ENCODE measurements around the gene STK40.

DNA sequence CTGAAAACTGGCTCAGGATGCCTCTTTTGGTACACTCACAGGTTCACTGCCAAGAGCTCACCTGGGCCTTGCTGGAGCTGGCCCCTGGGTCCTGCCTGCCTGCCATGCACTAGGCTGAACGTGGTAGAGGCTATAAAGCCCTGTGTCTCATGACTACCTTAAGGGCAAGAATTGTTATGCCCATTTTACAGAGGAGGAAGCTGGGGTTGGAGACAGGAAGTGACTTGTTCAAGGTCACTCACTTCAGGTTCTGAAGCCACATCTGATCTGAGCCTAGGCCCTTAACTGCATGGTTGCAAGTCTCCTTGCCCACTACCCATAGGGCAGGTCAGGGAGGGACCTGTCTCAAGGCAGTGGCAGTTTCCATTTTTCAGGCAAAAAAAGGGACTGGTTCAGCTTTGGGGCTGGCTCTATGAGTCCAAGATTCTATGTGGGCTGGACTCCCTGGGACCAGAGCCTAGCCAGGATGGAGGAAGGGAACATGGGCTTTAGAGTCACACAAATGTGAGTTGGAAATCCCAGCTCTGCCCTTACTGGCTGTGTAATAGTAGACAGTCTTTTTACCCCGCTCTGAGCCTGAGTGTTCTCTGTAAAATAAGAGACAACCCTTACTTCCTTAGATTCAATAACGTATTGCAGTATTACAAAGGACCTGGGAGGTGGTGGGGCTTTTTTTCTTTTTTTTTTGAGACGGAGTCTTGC, 7.8 kb downstream of the STK40 start:
- TF ChIP-seq POLR2A (IDR thresholded peaks at IDR 0.05; ENCODE audit: low read length) (no peak), NFE2L2 (conservative IDR thresholded peaks at IDR 0.05; ENCODE audit: low read length) (no peak), RAD21 (conservative IDR thresholded peaks at IDR 0.05 in 1 of 2, IDR thresholded peaks at IDR 0.05 in 1 of 2) (no peak), RARB (CRISPR knock-in tag; IDR thresholded peaks at IDR 0.05) (no peak), USF2 (IDR thresholded peaks at IDR 0.05) (no peak), MAFK (IDR thresholded peaks at IDR 0.05; ENCODE audit: partially characterized antibody) (no peak)
- TF ChIP-seq, protein P1, sequence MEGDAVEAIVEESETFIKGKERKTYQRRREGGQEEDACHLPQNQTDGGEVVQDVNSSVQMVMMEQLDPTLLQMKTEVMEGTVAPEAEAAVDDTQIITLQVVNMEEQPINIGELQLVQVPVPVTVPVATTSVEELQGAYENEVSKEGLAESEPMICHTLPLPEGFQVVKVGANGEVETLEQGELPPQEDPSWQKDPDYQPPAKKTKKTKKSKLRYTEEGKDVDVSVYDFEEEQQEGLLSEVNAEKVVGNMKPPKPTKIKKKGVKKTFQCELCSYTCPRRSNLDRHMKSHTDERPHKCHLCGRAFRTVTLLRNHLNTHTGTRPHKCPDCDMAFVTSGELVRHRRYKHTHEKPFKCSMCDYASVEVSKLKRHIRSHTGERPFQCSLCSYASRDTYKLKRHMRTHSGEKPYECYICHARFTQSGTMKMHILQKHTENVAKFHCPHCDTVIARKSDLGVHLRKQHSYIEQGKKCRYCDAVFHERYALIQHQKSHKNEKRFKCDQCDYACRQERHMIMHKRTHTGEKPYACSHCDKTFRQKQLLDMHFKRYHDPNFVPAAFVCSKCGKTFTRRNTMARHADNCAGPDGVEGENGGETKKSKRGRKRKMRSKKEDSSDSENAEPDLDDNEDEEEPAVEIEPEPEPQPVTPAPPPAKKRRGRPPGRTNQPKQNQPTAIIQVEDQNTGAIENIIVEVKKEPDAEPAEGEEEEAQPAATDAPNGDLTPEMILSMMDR (IDR thresholded peaks at IDR 0.05): no peak
- TF ChIP-seq, protein P2, sequence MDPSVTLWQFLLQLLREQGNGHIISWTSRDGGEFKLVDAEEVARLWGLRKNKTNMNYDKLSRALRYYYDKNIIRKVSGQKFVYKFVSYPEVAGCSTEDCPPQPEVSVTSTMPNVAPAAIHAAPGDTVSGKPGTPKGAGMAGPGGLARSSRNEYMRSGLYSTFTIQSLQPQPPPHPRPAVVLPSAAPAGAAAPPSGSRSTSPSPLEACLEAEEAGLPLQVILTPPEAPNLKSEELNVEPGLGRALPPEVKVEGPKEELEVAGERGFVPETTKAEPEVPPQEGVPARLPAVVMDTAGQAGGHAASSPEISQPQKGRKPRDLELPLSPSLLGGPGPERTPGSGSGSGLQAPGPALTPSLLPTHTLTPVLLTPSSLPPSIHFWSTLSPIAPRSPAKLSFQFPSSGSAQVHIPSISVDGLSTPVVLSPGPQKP (IDR thresholded peaks at IDR 0.05; ENCODE audit: low read depth, low read length): no peak
- TF ChIP-seq, protein P3, sequence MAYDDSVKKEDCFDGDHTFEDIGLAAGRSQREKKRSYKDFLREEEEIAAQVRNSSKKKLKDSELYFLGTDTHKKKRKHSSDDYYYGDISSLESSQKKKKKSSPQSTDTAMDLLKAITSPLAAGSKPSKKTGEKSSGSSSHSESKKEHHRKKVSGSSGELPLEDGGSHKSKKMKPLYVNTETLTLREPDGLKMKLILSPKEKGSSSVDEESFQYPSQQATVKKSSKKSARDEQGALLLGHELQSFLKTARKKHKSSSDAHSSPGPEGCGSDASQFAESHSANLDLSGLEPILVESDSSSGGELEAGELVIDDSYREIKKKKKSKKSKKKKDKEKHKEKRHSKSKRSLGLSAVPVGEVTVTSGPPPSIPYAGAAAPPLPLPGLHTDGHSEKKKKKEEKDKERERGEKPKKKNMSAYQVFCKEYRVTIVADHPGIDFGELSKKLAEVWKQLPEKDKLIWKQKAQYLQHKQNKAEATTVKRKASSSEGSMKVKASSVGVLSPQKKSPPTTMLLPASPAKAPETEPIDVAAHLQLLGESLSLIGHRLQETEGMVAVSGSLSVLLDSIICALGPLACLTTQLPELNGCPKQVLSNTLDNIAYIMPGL (CRISPR knock-in tag; IDR thresholded peaks at IDR 0.05; ENCODE audit: borderline replicate concordance): no peak

All from A549 (cell line).